Testis (tissue), 2 donors: ENCODE results near the gene TAF11.

Experiments used
- CTCF ChIP-seq, 3 experiments: fragments of 450-650 bp in 2 of 3; fragments of 200-600 bp in 1 of 3; sonication (generic) in 1 of 3; IDR thresholded peaks; one replicate each; pipeline ENCODE4 v1.5.1; 2016 to 2019; ENCODE audit warnings: antibody characterized with exemption in 3 of 3, mild to moderate bottlenecking in 2 of 3, moderate library complexity in 1 of 3
- POLR2A ChIP-seq: fragments of 450-650 bp; IDR thresholded peaks from one replicate; pipeline ENCODE4 v1.6.1; 2017; ENCODE audit warnings: antibody characterized with exemption, mild to moderate bottlenecking, moderate library complexity

- no peak for TF ChIP-seq CTCF (IDR thresholded peaks at IDR 0.05)
- TF ChIP-seq POLR2A, result no peak
Measured at GRCh38 chr6:34829137-34829536, 58.7 kb downstream of the TAF11 start.
